ENCODE data around the gene SCGN.
"Not testable (repeated sequence)": the region's sequence is repeated elsewhere in the genome, so short reads cannot be mapped to it uniquely, and the experiment has no call there.

The SCGN gene

GRCh38 chr6:25747477-25747876 lies 95.5 kb downstream of the SCGN start (continued):
- TF ChIP-seq ZNF776 (tag by site-specific recombination; IDR thresholded peaks at IDR 0.05; ENCODE audit: borderline replicate concordance) (no peak), ZNF768 (tag by site-specific recombination; IDR thresholded peaks at IDR 0.05) (no peak), ZNF529 (tag by site-specific recombination; IDR thresholded peaks at IDR 0.05; ENCODE audit: insufficient replicate concordance) (no peak)

- H3K9me3 ChIP-seq (ENCODE audit: control insufficient read depth, insufficient read depth, low read depth, low read length), result no peaks in the 10 kb centered on the region
- ChIA-PET POLR2A (interaction anchor here (1.4 kb wide), 1 partner anchor 272 kb away, joined by 3 read pairs; a partner anchor contains a TSS), CTCF (interaction anchor here (1.5 to 1.8 kb wide), 2 partner anchors 27 to 40 kb away, joined by 3 to 5 read pairs; no protein-coding TSS in a partner anchor)
- H3K4me3 ChIP-seq (ENCODE audit: low read depth, low read length), result no peak overlapping the region
- TF ChIP-seq EGR2 (tag by site-specific recombination; IDR thresholded peaks at IDR 0.05; ENCODE audit: low read depth) (no peak), ZNF843 (tag by site-specific recombination; IDR thresholded peaks at IDR 0.05) (no peak), PRDM4 (tag by site-specific recombination; IDR thresholded peaks at IDR 0.05) (no peak), ZNF112 (tag by site-specific recombination; IDR thresholded peaks at IDR 0.05) (no peak)
- no peaks in the 10 kb centered on the region for H3K4me1 ChIP-seq (ENCODE audit: control insufficient read depth, insufficient read depth, low read length)
- no peak overlapping the region for H3K27ac ChIP-seq (ENCODE audit: extremely low read depth, low read depth, low read length)
- no peaks in the 10 kb centered on the region for H3K36me3 ChIP-seq (ENCODE audit: control insufficient read depth in 2 of 2, insufficient read depth in 1 of 2, low read length in 2 of 2)
These were observed 96.0 kb downstream of the SCGN start for GRCh38 chr6:25748049-25748448.

GRCh38 chr6:25748601-25749517 lies 96.8 kb downstream of the SCGN start:
- POLR2A ChIA-PET; H3K9me3 ChIP-seq (ENCODE audit: control insufficient read depth, insufficient read depth, low read depth, low read length); H3K36me3 ChIP-seq (ENCODE audit: control insufficient read depth in 2 of 2, insufficient read depth in 1 of 2, low read length in 2 of 2); H3K27ac ChIP-seq (ENCODE audit: extremely low read depth, low read depth, low read length); H3K4me1 ChIP-seq (ENCODE audit: control insufficient read depth, insufficient read depth, low read length); H3K4me3 ChIP-seq (ENCODE audit: low read depth, low read length): not testable (repeated sequence)
- CTCF ChIA-PET, result interaction anchor here (1.0 to 1.8 kb wide), 3 partner anchors 28 to 254 kb away, joined by 3 to 5 read pairs (median 3); no protein-coding TSS in a partner anchor

GRCh38 chr6:25749837-25750236 lies 97.8 kb downstream of the SCGN start:
- H3K4me1 ChIP-seq (ENCODE audit: control insufficient read depth, insufficient read depth, low read length), result no peaks in the 10 kb centered on the region
- no peaks in the 10 kb centered on the region for H3K9me3 ChIP-seq (ENCODE audit: control insufficient read depth, insufficient read depth, low read depth, low read length)
- H3K27ac ChIP-seq (ENCODE audit: extremely low read depth, low read depth, low read length), result no peak overlapping the region
- POLR2A ChIA-PET, result no interaction called here
- no peaks in the 10 kb centered on the region for H3K36me3 ChIP-seq (ENCODE audit: control insufficient read depth in 2 of 2, insufficient read depth in 1 of 2, low read length in 2 of 2)
- CTCF ChIA-PET, result interaction anchor here (0.7 to 1.0 kb wide), 3 partner anchors 46 to 484 kb away, joined by 3 to 5 read pairs (median 4); no protein-coding TSS in a partner anchor
- no peak for TF ChIP-seq AEBP2 (tag by site-specific recombination; IDR thresholded peaks at IDR 0.05; ENCODE audit: borderline replicate concordance)
- TF ChIP-seq KLF16 (tag by site-specific recombination; IDR thresholded peaks at IDR 0.05), result no peak
- no peak for TF ChIP-seq ZNF175 (tag by site-specific recombination; IDR thresholded peaks at IDR 0.05)
- H3K4me3 ChIP-seq (ENCODE audit: low read depth, low read length), result no peak overlapping the region

GRCh38 chr6:25750906-25751305 lies 98.9 kb downstream of the SCGN start:
- POLR2A ChIA-PET, result no interaction called here
- Histone ChIP-seq H3K4me3 (ENCODE audit: low read depth, low read length) (no peak overlapping the region), H3K4me1 (ENCODE audit: control insufficient read depth, insufficient read depth, low read length) (no peaks in the 10 kb centered on the region), H3K36me3 (ENCODE audit: control insufficient read depth in 2 of 2, insufficient read depth in 1 of 2, low read length in 2 of 2) (no peaks in the 10 kb centered on the region), H3K9me3 (ENCODE audit: control insufficient read depth, insufficient read depth, low read depth, low read length) (no peaks in the 10 kb centered on the region), H3K27ac (ENCODE audit: extremely low read depth, low read depth, low read length) (no peak overlapping the region)
- TF ChIP-seq ZIC2 (tag by site-specific recombination; IDR thresholded peaks at IDR 0.05) (no peak), SP7 (tag by site-specific recombination; IDR thresholded peaks at IDR 0.05) (peak; percentile 24; the same call in 1 of the 2 replicates)
- CTCF ChIA-PET, result interaction anchor here (0.8 to 1.1 kb wide), 2 partner anchors 19 to 37 kb away, joined by 3 read pairs; no protein-coding TSS in a partner anchor
